HL-60 (cell line): ENCODE results near the gene ACSL6.

Experiments used
- CTCF ChIP-seq: IDR thresholded peaks from one replicate; pipeline ENCODE4 v1.5.1; 2011; ENCODE audit warnings: low read length, control low read depth, inconsistent platforms; ENCODE audit not compliant: insufficient read depth
- POLR2AphosphoS5 ChIP-seq: IDR thresholded peaks from 2 replicates; pipeline ENCODE4 v1.6.1; 2012; ENCODE audit warnings: low read depth

- TF ChIP-seq CTCF (no peak), POLR2AphosphoS5 (no peak)
These were observed 42.7 kb upstream of the ACSL6 start for GRCh38 chr5:132054031-132054696.
